Kidney tubule cell (primary cell): ENCODE measurements around the gene C1orf226.
"Not testable (repeated sequence)": the region's sequence is repeated elsewhere in the genome, so short reads cannot be mapped to it uniquely, and the experiment has no call there.

Source experiments
- DNase-seq: peaks from one replicate; pipeline ENCODE4 v3.0.0-alpha.2; 2018; ENCODE audit warnings: low spot score

C1orf226 gene

DNA sequence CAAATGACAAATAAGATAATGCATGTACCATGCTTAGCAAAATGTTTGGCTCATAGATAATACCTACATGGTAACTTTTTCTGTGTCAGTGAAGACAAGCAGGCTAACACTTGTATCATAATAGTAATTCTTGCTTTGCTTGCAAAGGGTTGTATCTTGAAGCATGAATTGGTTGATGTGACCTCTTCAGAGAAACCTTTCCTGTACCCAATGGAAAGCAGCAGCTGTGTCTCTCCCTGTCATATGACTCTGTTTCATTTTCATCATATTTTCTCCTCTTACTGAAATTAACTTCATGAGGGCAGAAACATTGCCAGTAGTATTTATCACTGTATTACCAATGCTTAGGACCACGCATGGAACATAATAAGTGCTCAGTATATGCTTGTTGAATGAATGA lies 26.0 kb downstream of the C1orf226 start:
- no peak for DNase-seq

DNA sequence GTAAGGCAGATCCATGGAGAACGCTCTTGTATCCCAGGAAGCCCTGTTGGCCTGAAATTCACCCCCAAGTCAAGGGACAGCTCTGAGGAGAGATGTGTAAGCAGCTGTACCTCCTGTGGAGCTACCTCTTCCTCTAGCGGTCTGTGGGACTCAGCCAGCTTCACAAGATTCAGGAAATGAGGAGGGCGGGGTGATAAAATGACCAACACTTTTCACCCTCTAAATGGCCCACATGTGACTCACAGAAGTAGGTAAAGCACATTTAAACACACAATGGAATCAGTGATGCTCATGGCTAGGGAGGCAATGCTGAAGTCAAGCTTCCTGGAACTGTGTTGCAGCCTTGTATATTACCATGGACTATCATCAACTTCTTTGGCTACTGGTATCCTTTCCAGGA lies 30.5 kb downstream of the C1orf226 start, which contains the start of gene SH2D1B:
Gene SH2D1B (minus strand): TSS at position 135 of the 400 bp plus-strand sequence. CDS start 120 bp downstream, at position 15.
- peak; percentile 64 for DNase-seq

- no peak for DNase-seq
Measured at GRCh38 chr1:162416215-162416614, 34.7 kb downstream of the C1orf226 start.

GRCh38 chr1:162416909-162417308 lies 35.4 kb downstream of the C1orf226 start:
- no peak for DNase-seq

- no peak for DNase-seq
Measured at GRCh38 chr1:162417650-162418049, 36.1 kb downstream of the C1orf226 start.

DNA sequence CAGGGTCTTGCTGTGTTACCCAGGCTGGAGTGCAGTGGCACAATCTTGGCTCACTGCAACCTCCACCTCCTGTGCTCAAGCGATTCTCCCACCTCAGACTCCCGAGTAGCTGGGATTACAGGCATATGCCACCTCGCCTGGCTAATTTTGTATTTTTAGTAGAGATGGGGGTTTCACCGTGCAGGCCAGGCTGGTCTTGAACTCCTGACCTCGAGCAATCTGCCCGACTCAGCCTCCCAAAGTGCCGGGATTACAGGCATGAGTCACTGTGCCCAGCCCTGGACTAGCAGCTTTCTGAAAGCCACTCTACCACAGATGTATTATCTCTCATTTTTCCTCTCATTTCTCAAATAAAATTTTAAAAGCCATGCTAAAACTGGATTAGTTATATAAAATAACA lies 37.1 kb downstream of the C1orf226 start:
- DNase-seq = not testable (repeated sequence)

DNA sequence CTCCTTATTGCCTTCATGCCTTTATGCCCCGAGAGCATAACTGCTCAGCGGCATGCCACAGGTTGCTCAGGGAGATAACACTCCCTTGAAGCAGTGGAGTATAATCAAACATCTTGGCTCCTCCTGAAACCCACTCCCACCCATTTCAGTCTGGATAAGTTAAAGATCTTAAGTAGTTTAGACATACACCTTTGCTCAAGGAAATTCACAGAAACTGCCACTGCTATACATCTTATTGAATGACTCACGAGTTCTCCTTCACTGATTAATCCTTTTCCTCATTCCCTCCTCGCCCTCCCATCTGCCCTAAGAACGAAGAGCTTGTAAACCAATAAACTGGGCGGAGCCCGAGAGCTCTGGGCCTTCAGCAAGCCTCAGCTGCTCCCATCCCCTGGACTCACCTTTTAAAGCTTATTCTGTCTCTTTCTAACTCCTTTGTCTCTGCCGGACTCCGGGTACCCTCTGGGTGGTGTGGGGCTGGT lies 38.0 kb downstream of the C1orf226 start:
- DNase-seq = peak; percentile 63

DNA sequence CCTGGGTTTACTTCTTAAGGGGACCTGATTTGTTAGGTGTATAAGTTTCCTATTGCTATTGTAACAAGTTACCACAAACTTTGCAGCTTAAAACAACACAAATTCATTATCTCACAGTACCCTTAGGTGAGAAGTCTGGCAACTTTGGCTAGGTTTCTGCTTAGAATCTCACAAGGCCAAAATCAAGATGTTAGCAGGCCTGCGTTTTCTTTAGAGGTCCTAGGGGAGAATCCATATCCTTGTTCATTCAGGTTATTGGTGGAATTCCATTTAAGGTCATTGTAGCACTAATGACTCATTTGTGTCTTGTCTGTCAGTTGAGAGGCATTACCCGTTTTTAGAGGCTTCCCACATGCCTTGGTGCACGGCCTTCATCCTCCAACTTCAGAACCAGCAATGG lies 38.6 kb downstream of the C1orf226 start:
- DNase-seq = no peak

- DNase-seq = no peak
Measured at GRCh38 chr1:162421258-162422164, 40.0 kb downstream of the C1orf226 start.

DNA sequence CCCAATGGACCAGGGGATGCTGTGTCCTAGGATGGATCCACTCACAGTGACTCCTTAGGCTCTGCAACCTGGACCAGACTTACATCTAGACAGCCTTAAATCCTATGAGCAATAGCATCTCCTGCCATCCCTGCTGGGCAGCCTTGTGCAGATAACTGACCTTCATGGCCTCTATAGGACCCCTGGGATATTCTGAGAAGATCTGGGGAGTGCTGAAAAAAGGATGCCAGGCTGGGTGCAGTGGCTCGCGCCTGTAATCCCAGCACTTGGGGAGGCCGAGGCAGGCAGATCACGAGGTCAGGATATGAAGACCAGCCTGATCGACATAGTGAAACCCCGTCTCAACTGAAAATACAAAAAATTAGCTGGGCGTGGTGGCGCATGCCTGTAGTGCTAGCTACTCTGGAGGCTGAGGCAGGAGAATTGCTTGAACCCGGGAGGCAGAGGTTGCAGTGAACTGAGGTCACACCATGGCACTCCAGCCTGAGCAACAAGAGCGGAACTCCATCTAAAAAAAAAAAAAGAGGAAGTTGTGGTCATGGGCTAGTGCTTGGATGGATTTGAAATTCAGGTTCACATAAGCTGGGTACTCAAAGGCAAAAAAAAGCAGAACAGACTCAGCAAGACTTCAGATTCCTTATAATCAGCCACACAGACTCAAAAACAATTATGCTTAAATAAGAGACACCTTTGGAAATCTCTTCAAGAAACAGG lies 41.3 kb downstream of the C1orf226 start:
- DNase-seq = no peak

GRCh38 chr1:162430583-162430982 lies 49.1 kb downstream of the C1orf226 start:
- no peak for DNase-seq

GRCh38 chr1:162432977-162433713 lies 51.6 kb downstream of the C1orf226 start:
- DNase-seq = not testable (repeated sequence)
